A549 (cell line): Measurements from ENCODE around the gene KRTAP10-8. TPM values are rescaled to one million over a fixed set of nuclear protein-coding genes. Genes with fewer than 3 reads are reported as not detected.

Experiments
- ATAC-seq, 2 experiments: fragments of 200-7000 bp in 1 of 2; fragments of >200 bp in 1 of 2; cut with Nextera tagmentation in 1 of 2; cut with Tn5 transposase in 1 of 2; 3 replicates each; pipeline versions ENCODE4 v1.8.0 to v1.9.1; 2018 to 2020; ENCODE audit warnings: mild to moderate bottlenecking in 1 of 2, moderate library complexity in 1 of 2
- CTCF ChIA-PET: fragments of 300-600 bp; sonication (Branson Sonifier 250); formaldehyde crosslinking; extraction: SDS; loops from one replicate; lab custom pipeline; 2021; ENCODE audit warnings: antibody characterized with exemption, inconsistent platforms; lab: Yijun Ruan, JAX
- POLR2A ChIA-PET: fragments of 350-600 bp; formaldehyde crosslinking; extraction: SDS; loops from one replicate; lab custom pipeline; 2021; ENCODE audit warnings: antibody characterized with exemption, inconsistent platforms; lab: Yijun Ruan, JAX
- DNase-seq, 2 experiments: peaks; one replicate each; pipeline versions ENCODE4 v3.0.0 to v3.0.0-alpha.2; 2011 to 2016; ENCODE audit warnings: low read depth in 1 of 2, low spot score in 1 of 2
- FAIRE-seq: peaks from 2 replicates; lab custom pipeline; 2011; peaks lifted over from hg19 to GRCh38; lab: Jason Lieb, UNC
- H3K27ac ChIP-seq, 2 experiments: fragments of >200 bp; sonication (Bioruptor Twin); formaldehyde crosslinking; 3 replicates each; pipeline ENCODE4 v1.5.1; 2016 to 2017
- H3K4me1 ChIP-seq: fragments of >200 bp; sonication (Bioruptor Twin); formaldehyde crosslinking; 3 replicates; pipeline ENCODE4 v1.6.1; 2016
- H3K4me2 ChIP-seq: fragments of >200 bp; sonication (Bioruptor Twin); formaldehyde crosslinking; 3 replicates; pipeline ENCODE4 v1.6.1; 2016
- H3K4me3 ChIP-seq: fragments of >200 bp; sonication (Bioruptor Twin); formaldehyde crosslinking; 3 replicates; pipeline ENCODE4 v1.5.1; 2016
- H3K9me3 ChIP-seq: fragments of >200 bp; sonication (Bioruptor Twin); formaldehyde crosslinking; 3 replicates; pipeline ENCODE4 v1.6.1; 2016
- BCL3 ChIP-seq: fragments of >200 bp; sonication (Bioruptor Twin); formaldehyde crosslinking; IDR thresholded peaks from 3 replicates; pipeline ENCODE4 v1.6.1; 2016
- BHLHE40 ChIP-seq: IDR thresholded peaks from 2 replicates; pipeline ENCODE4 v1.6.1; 2012; ENCODE audit warnings: low read depth, low read length, inconsistent platforms
- CBX2 ChIP-seq: fragments of 200-600 bp; sonication (generic); IDR thresholded peaks from 2 replicates; pipeline ENCODE4 v1.6.1; 2016; ENCODE audit warnings: low read depth, mild to moderate bottlenecking, borderline replicate concordance
- CBX8 ChIP-seq: fragments of 200-600 bp; sonication (generic); IDR thresholded peaks from 2 replicates; pipeline ENCODE4 v1.6.1; 2016
- CEBPB ChIP-seq, 2 experiments: fragments of >200 bp in 1 of 2; sonication (Bioruptor Twin) in 1 of 2; formaldehyde crosslinking in 1 of 2; IDR thresholded peaks; 2 replicates each; pipeline ENCODE4 v1.6.1; 2012 to 2016
- ESRRA ChIP-seq: fragments of 150-350 bp; IDR thresholded peaks from 2 replicates; pipeline ENCODE4 v1.6.1; 2014; ENCODE audit warnings: mild to moderate bottlenecking, low read length, borderline replicate concordance
- FOSB ChIP-seq: fragments of 250-450 bp; sonication (Bioruptor Pico); IDR thresholded peaks from 2 replicates; pipeline ENCODE4 v1.5.0; 2020; ENCODE audit warnings: mild to moderate bottlenecking, moderate library complexity
- GATA3 ChIP-seq: IDR thresholded peaks from 2 replicates; pipeline ENCODE4 v1.6.1; 2012; ENCODE audit warnings: borderline replicate concordance
- HES2 ChIP-seq: fragments of >200 bp; sonication (Bioruptor Twin); formaldehyde crosslinking; IDR thresholded peaks from 2 replicates; pipeline ENCODE4 v1.6.1; 2016
- HEYL ChIP-seq: fragments of 250-450 bp; sonication (Bioruptor Pico); IDR thresholded peaks from 2 replicates; pipeline ENCODE4 v1.8.0; 2021; ENCODE audit warnings: mild to moderate bottlenecking, moderate library complexity
- HOXA7 ChIP-seq: fragments of 250-450 bp; sonication (Bioruptor Pico); IDR thresholded peaks from 2 replicates; pipeline ENCODE4 v1.5.0; 2020; ENCODE audit warnings: mild to moderate bottlenecking, moderate library complexity
- JUN ChIP-seq, 2 experiments: fragments of >200 bp; sonication (Bioruptor Twin); formaldehyde crosslinking; IDR thresholded peaks; 2 replicates in 1 of 2; 3 replicates in 1 of 2; pipeline ENCODE4 v1.6.1; 2016 to 2017
- JUNB ChIP-seq: fragments of >200 bp; sonication (Bioruptor Twin); formaldehyde crosslinking; IDR thresholded peaks from 2 replicates; pipeline ENCODE4 v1.6.1; 2016
- KDM5A ChIP-seq: fragments of 200-600 bp; sonication (generic); IDR thresholded peaks from 2 replicates; pipeline ENCODE4 v1.6.1; 2016; ENCODE audit warnings: antibody characterized with exemption, mild to moderate bottlenecking
- MAZ ChIP-seq: fragments of 150-350 bp; IDR thresholded peaks from 2 replicates; pipeline ENCODE4 v1.6.1; 2014; ENCODE audit warnings: antibody characterized with exemption, low read depth, low read length, borderline replicate concordance
- NFE2L2 ChIP-seq: fragments of 150-350 bp; conservative IDR thresholded peaks from 2 replicates; pipeline ENCODE4 v1.6.1; 2014; ENCODE audit warnings: low read length
- NR3C1 ChIP-seq: fragments of >200 bp; sonication (Bioruptor Twin); formaldehyde crosslinking; IDR thresholded peaks from 3 replicates; pipeline ENCODE4 v1.6.1; 2017
- POLR2AphosphoS2 ChIP-seq: conservative IDR thresholded peaks from 2 replicates; pipeline ENCODE4 v1.6.1; 2012; ENCODE audit warnings: low read length, improper control_type of control experiment, inconsistent platforms
- SMC3 ChIP-seq: fragments of >200 bp; sonication (Bioruptor Twin); formaldehyde crosslinking; IDR thresholded peaks from 3 replicates; pipeline ENCODE4 v1.6.1; 2018; ENCODE audit warnings: inconsistent platforms
- SREBF2 ChIP-seq: fragments of 450-650 bp; IDR thresholded peaks from 2 replicates; pipeline ENCODE4 v1.6.1; 2014; ENCODE audit warnings: mild to moderate bottlenecking, moderate library complexity
- TP53 ChIP-seq: fragments of 250-450 bp; sonication (Bioruptor Pico); IDR thresholded peaks from 2 replicates; pipeline ENCODE4 v1.5.0; 2021; ENCODE audit warnings: mild to moderate bottlenecking, moderate library complexity
- WGBS: methylation state at CpG from one replicate; pipeline ENCODE4 v1.1.6; 2017; ENCODE audit errors: missing lambda C conversion rate; 5-methylcytosine and 5-hydroxymethylcytosine counted together
- polyA plus RNA-seq, 4 experiments: library from polyadenylated mRNA; depleted of rRNA in 3 of 4; stranded (reverse); fragments of >200 nt; fragmentation: RNase III in 1 of 4; extraction: RNeasy Plus Mini Kit Qiagen cat#74134 plus additional on column Dnase treatment in 1 of 4; gene quantifications; 2 replicates in 3 of 4; 3 replicates in 1 of 4; pipeline ENCODE4 v1.2.3, GENCODE V29; 2011 to 2017
- TF ChIP-seq, protein P1 (sequence below): fragments of 200-600 bp; sonication (generic); IDR thresholded peaks from 2 replicates; pipeline ENCODE4 v1.6.1; 2016; ENCODE audit warnings: antibody characterized with exemption, mild to moderate bottlenecking, moderate library complexity
- TF ChIP-seq, protein P2 (sequence below): IDR thresholded peaks from 2 replicates; pipeline ENCODE4 v1.6.1; 2012

The KRTAP10-8 gene
- polyA plus RNA-seq, 2 of the 4 experiments (the other 2 are of a cell fraction), result not detected

DNA sequence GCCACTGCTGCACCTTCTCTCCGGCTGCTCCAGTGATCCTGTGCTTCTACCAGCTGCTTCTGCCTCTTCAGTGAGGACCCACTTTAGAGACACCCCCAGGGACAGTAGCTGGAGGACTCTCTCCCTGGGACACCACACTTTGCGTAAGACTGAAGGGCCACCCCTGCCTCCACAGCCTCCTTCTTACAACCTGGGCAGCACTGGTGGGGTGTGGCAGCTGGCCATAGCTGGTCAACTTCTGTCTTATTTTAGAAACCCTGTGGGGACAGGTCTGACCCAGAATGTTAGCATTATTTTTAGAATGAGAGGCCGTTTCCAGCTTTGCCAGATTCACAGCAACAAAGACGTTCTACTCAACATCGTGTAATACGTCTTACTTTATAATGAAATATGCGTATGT lies 13.9 kb downstream of the KRTAP10-8 start:
- Histone ChIP-seq H3K4me1 (no peaks in the 10 kb centered on the region), H3K9me3 (peaks cover 17% of the 10 kb centered on the region; the same call in 2 of the 3 replicates), H3K4me3 (no peak overlapping the region), H3K27ac (no peak overlapping the region), H3K4me2 (no peak overlapping the region)
- 62% methylated on average over 7 of the region's 7 CpGs for WGBS
- FAIRE-seq, result no peak
- CTCF ChIA-PET, result interaction anchor here (1.1 kb wide), 1 partner anchor 47 kb away, joined by 3 read pairs; no protein-coding TSS in a partner anchor
- TF ChIP-seq, protein P1, sequence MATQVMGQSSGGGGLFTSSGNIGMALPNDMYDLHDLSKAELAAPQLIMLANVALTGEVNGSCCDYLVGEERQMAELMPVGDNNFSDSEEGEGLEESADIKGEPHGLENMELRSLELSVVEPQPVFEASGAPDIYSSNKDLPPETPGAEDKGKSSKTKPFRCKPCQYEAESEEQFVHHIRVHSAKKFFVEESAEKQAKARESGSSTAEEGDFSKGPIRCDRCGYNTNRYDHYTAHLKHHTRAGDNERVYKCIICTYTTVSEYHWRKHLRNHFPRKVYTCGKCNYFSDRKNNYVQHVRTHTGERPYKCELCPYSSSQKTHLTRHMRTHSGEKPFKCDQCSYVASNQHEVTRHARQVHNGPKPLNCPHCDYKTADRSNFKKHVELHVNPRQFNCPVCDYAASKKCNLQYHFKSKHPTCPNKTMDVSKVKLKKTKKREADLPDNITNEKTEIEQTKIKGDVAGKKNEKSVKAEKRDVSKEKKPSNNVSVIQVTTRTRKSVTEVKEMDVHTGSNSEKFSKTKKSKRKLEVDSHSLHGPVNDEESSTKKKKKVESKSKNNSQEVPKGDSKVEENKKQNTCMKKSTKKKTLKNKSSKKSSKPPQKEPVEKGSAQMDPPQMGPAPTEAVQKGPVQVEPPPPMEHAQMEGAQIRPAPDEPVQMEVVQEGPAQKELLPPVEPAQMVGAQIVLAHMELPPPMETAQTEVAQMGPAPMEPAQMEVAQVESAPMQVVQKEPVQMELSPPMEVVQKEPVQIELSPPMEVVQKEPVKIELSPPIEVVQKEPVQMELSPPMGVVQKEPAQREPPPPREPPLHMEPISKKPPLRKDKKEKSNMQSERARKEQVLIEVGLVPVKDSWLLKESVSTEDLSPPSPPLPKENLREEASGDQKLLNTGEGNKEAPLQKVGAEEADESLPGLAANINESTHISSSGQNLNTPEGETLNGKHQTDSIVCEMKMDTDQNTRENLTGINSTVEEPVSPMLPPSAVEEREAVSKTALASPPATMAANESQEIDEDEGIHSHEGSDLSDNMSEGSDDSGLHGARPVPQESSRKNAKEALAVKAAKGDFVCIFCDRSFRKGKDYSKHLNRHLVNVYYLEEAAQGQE, result no peak
- no peak for TF ChIP-seq CBX2
- TF ChIP-seq BCL3, result no peak
- TF ChIP-seq GATA3, result no peak
- no peak for TF ChIP-seq FOSB
- TF ChIP-seq NR3C1, result no peak
- TF ChIP-seq ESRRA, result no peak
- no peak for TF ChIP-seq POLR2AphosphoS2
- no peak for TF ChIP-seq CEBPB (IDR thresholded peaks at IDR 0.05)
- TF ChIP-seq KDM5A, result no peak
- TF ChIP-seq SMC3, result no peak
- no peak for TF ChIP-seq JUNB
- TF ChIP-seq CBX8, result no peak
- no peak for ATAC-seq
- POLR2A ChIA-PET, result interaction anchor here (0.6 kb wide), 1 partner anchor 24 kb away, joined by 3 read pairs; no protein-coding TSS in a partner anchor
- DNase-seq, result no peak

DNA sequence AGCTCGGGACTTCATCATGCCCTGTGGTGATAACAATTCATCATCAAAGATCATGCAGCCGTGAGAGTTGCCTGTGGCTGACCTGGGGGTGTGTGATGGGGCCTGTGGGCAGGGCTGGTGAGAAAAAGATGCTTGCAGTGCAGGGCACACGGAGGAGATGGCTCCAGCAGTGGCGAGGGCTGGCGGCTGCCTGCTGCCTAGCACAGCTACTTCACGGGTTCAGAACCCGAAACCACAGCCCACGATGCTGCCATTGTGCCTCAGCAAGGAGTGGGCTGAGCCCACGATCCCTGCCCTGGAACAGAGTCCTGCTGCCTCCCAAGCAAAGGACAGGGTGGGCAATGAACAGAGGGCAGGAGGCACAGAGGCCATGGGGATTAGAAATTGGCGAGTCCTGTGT lies 14.4 kb downstream of the KRTAP10-8 start:
- TF ChIP-seq HOXA7, result no peak
- no peak for TF ChIP-seq NFE2L2
- TF ChIP-seq MAZ, result no peak
- TF ChIP-seq SREBF2, result no peak
- no peak for TF ChIP-seq JUN (IDR thresholded peaks at IDR 0.05)
- TF ChIP-seq, protein P1, result no peak
- no peak for TF ChIP-seq TP53 (CRISPR knock-in tag)
- TF ChIP-seq, protein P2, sequence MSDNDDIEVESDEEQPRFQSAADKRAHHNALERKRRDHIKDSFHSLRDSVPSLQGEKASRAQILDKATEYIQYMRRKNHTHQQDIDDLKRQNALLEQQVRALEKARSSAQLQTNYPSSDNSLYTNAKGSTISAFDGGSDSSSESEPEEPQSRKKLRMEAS, result no peak
- TF ChIP-seq BHLHE40, result no peak
- no peak for TF ChIP-seq HEYL (CRISPR knock-in tag)
- TF ChIP-seq HES2, result no peak
- TF ChIP-seq, all 56 proteins: peak for 0
- Histone ChIP-seq H3K4me1 (no peaks in the 10 kb centered on the region), H3K4me3 (no peak overlapping the region), H3K27ac (no peak overlapping the region), H3K9me3 (peaks cover 17% of the 10 kb centered on the region; the same call in 2 of the 3 replicates), H3K4me2 (no peak overlapping the region)
- DNase-seq (no peak), ATAC-seq (no peak), FAIRE-seq (no peak)
- CTCF ChIA-PET, result no interaction called here
- 38% methylated on average over 10 of the region's 10 CpGs for WGBS
- POLR2A ChIA-PET, result interaction anchor here (0.6 kb wide), 1 partner anchor 23 kb away, joined by 3 read pairs; no protein-coding TSS in a partner anchor
